ENCODE measurements around the gene JADE2.

Gene JADE2

GRCh38 chr5:134571693-134572405, 46.4 kb downstream of the JADE2 start:
- DNase-seq (ENCODE audit: insufficient read length, low spot score), result no peak
- FAIRE-seq, result no peak
- no peak for TF ChIP-seq CTCF (IDR thresholded peaks at IDR 0.05; ENCODE audit: insufficient read depth, missing control alignments)

DNA sequence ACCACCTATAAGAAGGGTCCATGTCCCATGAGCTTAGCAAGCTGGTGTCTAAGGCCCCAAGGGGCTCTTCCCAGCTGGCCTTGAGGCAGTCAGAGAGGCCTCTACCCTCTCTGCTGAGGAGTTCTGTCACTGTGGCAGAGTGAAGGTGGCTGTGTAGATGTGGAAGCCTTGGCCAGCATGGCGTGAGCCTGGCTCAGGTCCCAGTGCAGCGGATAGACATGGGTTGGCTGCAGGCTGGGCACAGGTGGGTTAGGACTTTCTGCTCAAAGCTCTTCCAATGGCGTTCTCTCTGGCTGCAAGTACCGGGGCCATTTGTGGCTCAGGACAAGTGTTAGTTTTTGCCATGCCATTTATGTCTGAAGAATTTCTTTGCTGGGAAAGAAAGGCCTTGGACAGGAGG, 47.3 kb downstream of the JADE2 start:
- DNase-seq (ENCODE audit: insufficient read length, low spot score), result no peak
- no peak for FAIRE-seq
- no peak for TF ChIP-seq CTCF (IDR thresholded peaks at IDR 0.05; ENCODE audit: insufficient read depth, missing control alignments)

DNA sequence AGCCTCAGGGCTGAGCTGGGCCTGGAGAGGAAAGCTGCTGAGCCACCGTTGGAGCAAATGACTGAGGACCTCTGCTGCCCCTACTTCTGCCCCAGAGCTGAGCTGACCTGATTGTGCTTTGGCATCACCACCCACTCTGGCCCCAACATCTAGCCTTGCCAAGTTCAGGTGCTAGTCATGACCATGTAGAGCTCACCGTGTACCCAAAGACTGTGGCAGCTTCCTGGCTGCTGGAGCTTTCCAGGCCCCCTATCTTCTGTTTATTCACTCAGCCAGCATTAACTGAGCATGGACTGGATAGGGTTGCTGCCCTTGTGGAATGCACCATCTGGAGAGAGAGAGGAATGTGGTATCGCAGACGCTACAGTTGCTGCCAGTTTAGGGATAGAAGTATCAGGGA, 49.1 kb downstream of the JADE2 start:
- DNase-seq (ENCODE audit: insufficient read length, low spot score), result no peak
- no peak for FAIRE-seq
- no peak for TF ChIP-seq CTCF (IDR thresholded peaks at IDR 0.05; ENCODE audit: insufficient read depth, missing control alignments)

DNA sequence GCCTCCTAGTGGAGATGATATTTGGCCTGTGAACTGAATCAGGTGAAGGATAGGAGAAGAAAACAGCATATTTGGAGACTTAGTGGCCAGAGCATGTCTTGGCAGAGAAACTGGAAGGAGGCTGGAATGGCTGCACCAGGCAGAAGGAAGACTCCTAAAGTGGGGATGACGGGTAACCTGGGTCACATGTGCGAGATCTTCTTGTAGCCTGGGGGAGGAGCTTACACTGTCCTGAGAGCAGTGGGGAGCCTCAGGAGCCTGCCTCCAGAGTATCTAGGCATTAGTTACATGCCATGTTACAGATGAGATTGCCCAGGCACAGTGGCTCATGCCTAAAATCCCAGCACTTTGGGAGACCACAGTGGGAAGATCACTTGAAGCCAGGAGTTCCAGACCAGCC, 49.8 kb downstream of the JADE2 start:
- DNase-seq (ENCODE audit: insufficient read length, low spot score), result no peak
- no peak for TF ChIP-seq CTCF (IDR thresholded peaks at IDR 0.05; ENCODE audit: insufficient read depth, missing control alignments)
- no peak for FAIRE-seq

GRCh38 chr5:134576386-134577021, 51.0 kb downstream of the JADE2 start:
- DNase-seq (ENCODE audit: insufficient read length, low spot score) (no peak), FAIRE-seq (no peak)
- TF ChIP-seq CTCF (IDR thresholded peaks at IDR 0.05; ENCODE audit: insufficient read depth, missing control alignments), result no peak

DNA sequence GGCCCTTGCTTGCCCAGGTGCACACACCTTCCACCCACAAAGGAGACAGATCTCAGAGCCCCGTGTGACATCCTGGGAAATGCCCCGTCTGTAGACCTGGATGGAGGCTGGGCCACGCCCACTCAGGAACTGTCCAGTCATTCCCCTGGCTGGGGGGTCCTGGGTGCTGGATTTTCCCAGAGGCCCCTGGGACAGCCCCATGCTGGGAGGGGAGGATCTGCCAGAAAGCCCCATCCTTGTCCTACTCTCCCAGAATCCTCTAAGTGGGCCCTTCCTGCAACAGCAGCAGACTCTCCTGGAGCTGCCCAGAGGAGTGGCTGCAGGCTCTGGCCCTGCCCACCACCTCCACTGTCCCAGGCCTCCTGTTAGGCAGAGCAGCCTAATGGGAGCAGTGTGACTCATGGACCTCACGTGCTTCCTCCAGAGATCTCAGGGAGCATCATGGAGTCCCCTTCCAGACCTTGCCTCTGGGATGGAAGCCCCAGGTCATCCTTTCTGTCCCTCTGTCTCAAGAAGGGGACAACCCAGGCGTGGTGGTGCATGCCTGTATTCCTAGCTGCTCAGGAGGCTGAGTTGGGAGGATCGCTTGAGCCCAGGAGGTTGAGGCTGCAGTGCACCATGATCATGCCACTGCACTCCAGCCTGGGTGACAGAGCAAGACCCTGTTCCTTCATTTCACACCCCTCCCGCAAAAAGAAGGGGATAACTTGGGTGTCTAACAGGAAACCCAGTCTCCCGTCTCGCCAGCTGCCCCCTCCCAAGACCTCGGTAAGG, 51.7 kb downstream of the JADE2 start:
- no peak for DNase-seq (ENCODE audit: insufficient read length, low spot score)
- TF ChIP-seq CTCF (IDR thresholded peaks at IDR 0.05; ENCODE audit: insufficient read depth, missing control alignments), result no peak
- no peak for FAIRE-seq

Measured in D721Med (cell line).